Activated naive CD4-positive, alpha-beta T cell treated with anti-CD3 and anti-CD28 coated beads, Interleukin-2, amount 10 ng/mL, durations not matched to agents 7 days and 5 days (primary cell): ENCODE measurements around the gene SPRR5.

Source experiments
- CTCF ChIA-PET: fragments of 350-600 bp; sonication (Branson Sonifier 250); formaldehyde crosslinking; loops from one replicate; lab custom pipeline; 2021; ENCODE audit warnings: antibody characterized with exemption; lab: Charles Lee
- DNase-seq: peaks from one replicate; pipeline ENCODE4 v3.0.0-alpha.2; 2020
- H3K27ac Mint-ChIP-seq: one replicate; pipeline ENCODE4 v1.8.0; 2021; ENCODE audit warnings: mild to moderate bottlenecking, moderate library complexity, mixed read lengths
- H3K27me3 Mint-ChIP-seq: one replicate; pipeline ENCODE4 v1.8.0; 2021; ENCODE audit warnings: mild to moderate bottlenecking, mixed read lengths
- H3K36me3 Mint-ChIP-seq: one replicate; pipeline ENCODE4 v1.8.0; 2021; ENCODE audit warnings: mixed read lengths
- H3K4me1 Mint-ChIP-seq: one replicate; pipeline ENCODE4 v1.8.0; 2021; ENCODE audit warnings: mixed read lengths
- H3K4me3 Mint-ChIP-seq: one replicate; pipeline ENCODE4 v1.8.0; 2021; ENCODE audit warnings: mild to moderate bottlenecking, moderate library complexity, mixed read lengths
- H3K9me3 Mint-ChIP-seq: one replicate; pipeline ENCODE4 v1.8.0; 2021; ENCODE audit warnings: mixed read lengths

The SPRR5 gene

DNA sequence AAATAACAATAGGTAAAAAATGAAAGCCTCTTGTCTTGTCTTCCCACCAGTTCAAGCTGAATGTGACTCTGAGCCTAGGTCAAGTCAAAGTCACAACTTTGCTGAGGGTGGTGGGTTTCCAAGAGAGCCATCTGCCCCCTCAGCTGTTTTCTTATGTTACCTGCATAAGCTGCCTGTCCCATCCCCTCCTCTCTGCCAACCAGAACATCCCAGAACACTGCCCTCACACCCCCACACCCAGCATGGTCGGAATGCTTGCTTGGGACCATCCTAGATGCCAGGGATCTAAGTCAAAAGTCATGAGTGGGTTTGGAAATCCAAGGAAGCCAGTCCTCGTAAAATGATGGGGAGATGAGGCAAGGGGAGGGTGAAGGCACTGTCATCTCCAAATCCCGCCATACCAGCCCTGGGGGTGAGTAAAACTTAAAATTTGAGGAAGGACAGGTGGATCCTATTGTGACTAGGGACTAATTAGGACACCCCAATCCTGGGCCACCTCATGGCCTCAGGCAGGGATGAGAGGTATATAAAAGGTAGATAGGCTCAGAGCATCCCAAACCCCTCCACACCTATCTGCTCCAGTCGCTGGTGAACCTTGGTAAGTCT, at the start of gene SPRR5:
Gene SPRR5, plus strand, starts transcription at position 556 of the 606 bp plus-strand sequence. CDS start 1,349 bp downstream, outside the sequence.
- H3K9me3 Mint-ChIP-seq: no peaks in the 10 kb centered on the region
- no peak within 1 kb of the TSS for H3K27ac Mint-ChIP-seq
- H3K4me3 Mint-ChIP-seq: no peak within 1 kb of the TSS
- H3K36me3 Mint-ChIP-seq: no peaks in the 10 kb centered on the region
- CTCF ChIA-PET: no interaction called here
- no peak for DNase-seq
- H3K4me1 Mint-ChIP-seq: no peaks in the 10 kb centered on the region
- H3K27me3 Mint-ChIP-seq: peaks cover 7% of the 10 kb centered on the region

- no peak for DNase-seq
- CTCF ChIA-PET: no interaction called here
- no peak overlapping the region for H3K27ac Mint-ChIP-seq
Observed at GRCh38 chr1:152899027-152899426, 48.0 kb upstream of the SPRR5 start.

GRCh38 chr1:152899883-152900282, 47.1 kb upstream of the SPRR5 start:
- H3K36me3 Mint-ChIP-seq: no peaks in the 10 kb centered on the region
- H3K27ac Mint-ChIP-seq: no peak overlapping the region
- H3K9me3 Mint-ChIP-seq: no peaks in the 10 kb centered on the region
- CTCF ChIA-PET: no interaction called here
- no peaks in the 10 kb centered on the region for H3K4me1 Mint-ChIP-seq
- no peak for DNase-seq
- H3K27me3 Mint-ChIP-seq: peaks cover 5% of the 10 kb centered on the region
- H3K4me3 Mint-ChIP-seq: no peak overlapping the region

More at GRCh38 chr1:152899027-152899426, 48.0 kb upstream of the SPRR5 start:
- no peaks in the 10 kb centered on the region for H3K9me3 Mint-ChIP-seq
- no peak overlapping the region for H3K4me3 Mint-ChIP-seq
- H3K4me1 Mint-ChIP-seq: no peaks in the 10 kb centered on the region
- H3K27me3 Mint-ChIP-seq: peaks cover 4% of the 10 kb centered on the region
- H3K36me3 Mint-ChIP-seq: no peaks in the 10 kb centered on the region

GRCh38 chr1:152901631-152902030, 45.4 kb upstream of the SPRR5 start:
- Mint-ChIP-seq H3K9me3 (no peaks in the 10 kb centered on the region), H3K4me3 (no peak overlapping the region), H3K27me3 (peaks cover 11% of the 10 kb centered on the region), H3K4me1 (no peaks in the 10 kb centered on the region), H3K27ac (no peak overlapping the region), H3K36me3 (no peaks in the 10 kb centered on the region)
- no peak for DNase-seq
- CTCF ChIA-PET: no interaction called here

GRCh38 chr1:152902636-152903035, 44.4 kb upstream of the SPRR5 start:
- H3K27ac Mint-ChIP-seq: no peak overlapping the region
- DNase-seq: no peak
- H3K36me3 Mint-ChIP-seq: no peaks in the 10 kb centered on the region
- H3K4me1 Mint-ChIP-seq: no peaks in the 10 kb centered on the region
- no peak overlapping the region for H3K4me3 Mint-ChIP-seq
- CTCF ChIA-PET: no interaction called here
- H3K27me3 Mint-ChIP-seq: peaks cover 11% of the 10 kb centered on the region
- H3K9me3 Mint-ChIP-seq: no peaks in the 10 kb centered on the region

DNA sequence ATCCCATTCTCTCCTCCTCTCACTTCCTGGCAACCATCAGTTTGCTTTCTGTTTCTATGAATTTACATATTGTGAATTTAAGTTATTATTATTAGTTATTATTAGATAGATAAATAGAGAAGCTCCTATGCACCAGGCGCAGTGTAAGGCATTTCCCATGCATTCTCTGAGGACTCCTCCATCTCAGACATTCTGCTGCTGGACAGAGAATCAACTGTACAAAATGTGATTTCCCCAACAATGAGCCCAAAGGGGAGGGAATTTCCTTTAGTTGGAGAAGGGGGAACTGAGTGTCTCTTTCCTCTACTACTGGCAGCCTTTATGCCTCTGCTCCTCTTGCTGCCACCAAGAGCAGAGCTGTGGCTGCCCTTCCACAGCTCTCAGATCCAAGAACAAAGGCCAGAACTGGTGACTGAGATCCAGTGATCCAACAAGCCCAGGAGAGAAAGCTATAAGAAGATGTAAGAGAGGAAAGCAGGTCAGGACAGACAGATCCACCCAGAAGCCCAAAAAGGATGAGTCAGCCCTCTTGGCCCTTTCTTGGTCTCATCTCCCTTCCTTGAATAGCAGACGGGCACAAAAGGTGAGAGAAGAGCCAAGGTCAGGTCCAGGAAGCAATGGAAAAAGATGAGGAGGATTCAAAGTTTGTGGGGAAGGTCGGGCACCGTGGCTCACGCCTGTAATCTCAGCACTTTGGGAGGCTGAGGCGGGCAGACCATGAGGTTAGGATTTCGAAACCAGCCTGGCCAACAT, 42.1 kb upstream of the SPRR5 start:
- Mint-ChIP-seq H3K27ac (no peak overlapping the region), H3K9me3 (no peaks in the 10 kb centered on the region), H3K27me3 (peaks cover 11% of the 10 kb centered on the region), H3K36me3 (no peaks in the 10 kb centered on the region), H3K4me1 (no peaks in the 10 kb centered on the region), H3K4me3 (no peak overlapping the region)
- CTCF ChIA-PET: no interaction called here
- DNase-seq: no peak

DNA sequence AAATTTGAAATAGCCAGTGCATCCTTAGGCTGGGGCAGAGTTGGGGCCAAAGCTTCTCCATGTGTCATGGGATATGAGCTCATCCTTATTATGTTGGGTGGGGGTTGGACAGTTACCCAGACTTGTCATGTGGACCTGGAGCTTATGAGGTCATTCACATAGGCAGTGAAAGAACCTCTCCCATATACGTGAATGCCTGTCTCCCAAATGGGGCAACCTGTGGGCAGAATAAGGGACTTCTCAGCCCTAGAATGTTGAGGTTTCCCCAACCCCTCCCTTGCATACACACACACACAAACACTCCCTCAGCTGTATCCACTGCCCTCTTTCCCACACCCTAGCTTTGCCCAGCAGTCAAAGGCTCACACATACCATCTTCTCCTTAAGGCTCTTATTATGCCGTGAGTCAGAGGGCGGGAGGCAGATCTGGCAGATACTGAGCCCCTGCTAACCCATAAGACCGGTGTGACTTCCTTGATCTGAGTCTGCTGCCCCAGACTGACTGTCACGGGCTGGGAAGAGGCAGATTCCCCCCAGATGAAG, 40.9 kb upstream of the SPRR5 start:
- CTCF ChIA-PET: no interaction called here
- H3K27me3 Mint-ChIP-seq: peaks cover 11% of the 10 kb centered on the region
- no peaks in the 10 kb centered on the region for H3K4me1 Mint-ChIP-seq

GRCh38 chr1:152907686-152908601, 39.1 kb upstream of the SPRR5 start, which contains the start of gene IVL:
Gene IVL (plus strand): TSS chr1:152908546. CDS start chr1:152909798, 1,252 bp downstream.
- no peak for DNase-seq
- H3K27me3 Mint-ChIP-seq: peaks cover 11% of the 10 kb centered on the region
- no peaks in the 10 kb centered on the region for H3K4me1 Mint-ChIP-seq
- CTCF ChIA-PET: no interaction called here
- no peak within 1 kb of the TSS for H3K27ac Mint-ChIP-seq
- H3K36me3 Mint-ChIP-seq: no peaks in the 10 kb centered on the region
- H3K9me3 Mint-ChIP-seq: no peaks in the 10 kb centered on the region
- H3K4me3 Mint-ChIP-seq: no peak within 1 kb of the TSS

More for the DNA sequence above, 40.9 kb upstream of the SPRR5 start:
- Mint-ChIP-seq H3K9me3 (no peaks in the 10 kb centered on the region), H3K4me3 (no peak overlapping the region), H3K36me3 (no peaks in the 10 kb centered on the region), H3K27ac (no peak overlapping the region)
- no peak for DNase-seq

DNA sequence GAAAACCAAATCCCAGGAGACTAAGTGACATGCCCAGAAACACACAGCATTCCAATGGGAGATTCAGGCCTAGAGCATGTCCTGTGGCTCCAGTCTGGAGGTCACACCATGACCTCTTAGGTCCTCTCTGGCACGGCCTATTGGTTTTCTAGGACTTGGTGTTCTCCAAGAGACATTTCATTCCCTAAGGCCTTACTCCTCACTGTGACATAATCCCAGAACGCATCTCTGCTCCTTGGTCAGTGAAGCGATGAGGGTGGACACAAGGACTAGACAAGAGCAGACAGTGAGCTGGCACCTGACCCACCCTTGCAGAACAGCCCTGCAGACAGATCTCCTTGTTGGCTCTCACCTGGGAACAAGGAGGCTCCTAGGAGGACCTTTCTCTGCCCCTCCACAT, 37.8 kb upstream of the SPRR5 start:
- CTCF ChIA-PET: no interaction called here
- Mint-ChIP-seq H3K36me3 (no peaks in the 10 kb centered on the region), H3K4me1 (no peaks in the 10 kb centered on the region), H3K27me3 (peaks cover 11% of the 10 kb centered on the region), H3K27ac (no peak overlapping the region), H3K9me3 (no peaks in the 10 kb centered on the region), H3K4me3 (no peak overlapping the region)
- no peak for DNase-seq

DNA sequence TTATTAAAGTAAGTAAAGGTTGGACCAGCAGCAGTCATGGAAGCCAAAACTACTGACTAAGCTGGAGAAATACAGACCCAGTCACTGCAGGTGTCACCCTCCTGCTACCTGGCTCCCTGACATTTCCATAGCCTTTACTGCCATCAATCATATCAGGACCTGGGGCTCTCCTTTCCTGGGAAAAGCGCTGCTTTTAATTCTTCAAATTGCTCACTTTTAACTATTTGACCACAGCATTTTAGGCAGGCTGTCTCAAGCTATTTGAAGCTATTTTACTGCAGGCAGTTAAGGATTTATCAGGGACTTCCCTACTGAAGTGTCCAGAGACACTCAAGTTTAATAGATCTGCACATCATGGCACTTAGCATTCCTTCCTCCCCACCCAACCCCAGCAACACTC, 34.5 kb upstream of the SPRR5 start:
- CTCF ChIA-PET: no interaction called here
- no peak for DNase-seq
- Mint-ChIP-seq H3K9me3 (no peaks in the 10 kb centered on the region), H3K4me1 (no peaks in the 10 kb centered on the region), H3K27ac (no peak overlapping the region), H3K27me3 (no peaks in the 10 kb centered on the region), H3K4me3 (no peak overlapping the region), H3K36me3 (no peaks in the 10 kb centered on the region)

DNA sequence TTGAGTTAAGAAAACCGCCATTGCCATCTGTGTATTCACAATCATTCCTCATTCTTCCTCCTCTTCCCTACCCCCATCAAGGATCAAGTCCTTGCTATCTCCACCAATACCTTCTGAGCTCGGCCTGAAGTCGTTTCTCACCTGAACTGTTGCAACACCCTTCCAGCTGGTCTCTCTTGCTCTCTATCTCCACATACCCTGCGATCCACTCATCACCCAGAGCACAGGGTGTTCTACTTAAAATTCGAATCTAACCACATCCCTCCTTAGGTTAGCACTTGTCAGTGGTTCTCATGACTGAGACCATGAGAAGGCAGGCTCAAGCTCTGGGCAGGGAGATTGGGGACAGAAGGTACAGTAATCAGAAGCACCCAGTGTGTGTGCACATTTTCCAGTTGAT, 34.1 kb upstream of the SPRR5 start:
- Mint-ChIP-seq H3K27ac (no peak overlapping the region), H3K4me3 (no peak overlapping the region), H3K9me3 (no peaks in the 10 kb centered on the region), H3K27me3 (peaks cover 2% of the 10 kb centered on the region), H3K4me1 (no peaks in the 10 kb centered on the region), H3K36me3 (no peaks in the 10 kb centered on the region)
- DNase-seq: no peak
- CTCF ChIA-PET: no interaction called here

- Mint-ChIP-seq H3K9me3 (no peaks in the 10 kb centered on the region), H3K4me1 (no peaks in the 10 kb centered on the region), H3K4me3 (no peak overlapping the region), H3K36me3 (no peaks in the 10 kb centered on the region), H3K27me3 (peaks cover 6% of the 10 kb centered on the region), H3K27ac (no peak overlapping the region)
- CTCF ChIA-PET: no interaction called here
- no peak for DNase-seq
Observed at GRCh38 chr1:152917794-152918193, 29.2 kb upstream of the SPRR5 start.

DNA sequence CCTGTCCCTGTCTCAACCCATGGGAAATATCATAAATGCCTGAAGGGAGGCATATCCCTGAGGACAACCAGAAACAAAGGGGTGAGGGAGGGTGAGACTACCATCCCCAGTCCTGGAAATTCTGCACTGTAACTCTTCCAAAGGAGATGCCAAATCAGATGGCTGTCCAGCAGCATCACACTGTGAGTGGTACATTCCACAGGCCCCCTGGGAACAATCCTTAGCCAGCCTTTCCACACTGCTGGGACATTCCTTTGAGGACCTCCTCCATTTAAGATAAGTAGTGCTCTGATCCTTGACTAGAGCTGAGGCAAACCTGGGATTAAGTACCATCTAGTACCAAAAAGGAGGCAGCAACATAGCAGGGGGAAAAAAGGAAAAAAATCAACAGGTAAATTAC, 27.9 kb upstream of the SPRR5 start:
- no peak overlapping the region for H3K27ac Mint-ChIP-seq
- H3K27me3 Mint-ChIP-seq: peaks cover 6% of the 10 kb centered on the region
- CTCF ChIA-PET: no interaction called here
- H3K36me3 Mint-ChIP-seq: no peaks in the 10 kb centered on the region
- H3K4me1 Mint-ChIP-seq: no peaks in the 10 kb centered on the region
- H3K4me3 Mint-ChIP-seq: no peak overlapping the region
- no peaks in the 10 kb centered on the region for H3K9me3 Mint-ChIP-seq
- DNase-seq: no peak

GRCh38 chr1:152924191-152924590, 22.8 kb upstream of the SPRR5 start:
- CTCF ChIA-PET: no interaction called here

More at GRCh38 chr1:152924191-152924590, 22.8 kb upstream of the SPRR5 start:
- Mint-ChIP-seq H3K4me1 (no peaks in the 10 kb centered on the region), H3K4me3 (no peak overlapping the region), H3K27ac (no peak overlapping the region), H3K27me3 (peaks cover 3% of the 10 kb centered on the region), H3K36me3 (no peaks in the 10 kb centered on the region), H3K9me3 (no peaks in the 10 kb centered on the region)
- DNase-seq: no peak
